Naive thymus-derived CD4-positive, alpha-beta T cell (primary cell): ENCODE results near the gene PET100. TPM values are rescaled to one million over a fixed set of nuclear protein-coding genes. Genes with fewer than 3 reads are reported as not detected.

Experiments
- ATAC-seq: fragments of 150-1000 bp; cut with Tn5 transposase; 2 replicates; pipeline ENCODE4 v1.10.0; 2021; ENCODE audit warnings: mild to moderate bottlenecking, moderate library complexity
- CTCF ChIA-PET: fragments of 350-600 bp; sonication (Branson Sonifier 250); formaldehyde crosslinking; loops from one replicate; lab custom pipeline; 2021; ENCODE audit warnings: antibody characterized with exemption; lab: Charles Lee
- POLR2A ChIA-PET: fragments of 350-600 bp; sonication (Branson Sonifier 250); formaldehyde crosslinking; loops from one replicate; lab custom pipeline; 2021; ENCODE audit warnings: antibody characterized with exemption, inconsistent platforms; lab: Charles Lee
- DNase-seq, 9 donors: peaks; one replicate each; pipeline versions ENCODE4 v3.0.0 to v3.0.0-alpha.2; 2020 to 2022; ENCODE audit warnings: mixed read lengths in 1 of 9
- H3K27ac ChIP-seq: one replicate; pipeline ENCODE4 v1.7.0; 2013; ENCODE audit warnings: mild to moderate bottlenecking, low read depth, low read length, moderate library complexity
- H3K27me3 ChIP-seq, 2 donors: one replicate each; pipeline ENCODE4 v1.7.0; 2013; ENCODE audit warnings: low read length in 2 of 2, mild to moderate bottlenecking in 2 of 2, moderate library complexity in 2 of 2; ENCODE audit not compliant: control insufficient read depth in 2 of 2, insufficient read depth in 2 of 2
- H3K36me3 ChIP-seq, 3 experiments: 1 replicate in 2 of 3; 2 replicates in 1 of 3; pipeline ENCODE4 v1.7.0; 2013; ENCODE audit warnings: low read length in 3 of 3, mild to moderate bottlenecking in 3 of 3, moderate library complexity in 1 of 3; ENCODE audit not compliant: insufficient read depth in 3 of 3, control insufficient read depth in 2 of 3
- H3K4me1 ChIP-seq, 2 donors: one replicate each; pipeline ENCODE4 v1.7.0; 2013; ENCODE audit warnings: low read length in 2 of 2, mild to moderate bottlenecking in 2 of 2, moderate library complexity in 1 of 2; ENCODE audit not compliant: control insufficient read depth in 2 of 2, insufficient read depth in 2 of 2
- H3K4me3 ChIP-seq: 2 replicates; pipeline ENCODE4 v1.7.0; 2013; ENCODE audit warnings: mild to moderate bottlenecking, low read length
- H3K9me3 ChIP-seq, 3 experiments: 1 replicate in 2 of 3; 2 replicates in 1 of 3; pipeline ENCODE4 v1.7.0; 2013; ENCODE audit warnings: low read length in 3 of 3; ENCODE audit not compliant: control insufficient read depth in 2 of 3
- H3K27ac Mint-ChIP-seq, 9 donors: one replicate each; pipeline ENCODE4 v1.8.0; 2020 to 2022; ENCODE audit warnings: mixed read lengths in 9 of 9, mild to moderate bottlenecking in 8 of 9, moderate library complexity in 5 of 9, inconsistent platforms in 2 of 9
- H3K27me3 Mint-ChIP-seq, 5 donors: one replicate each; pipeline ENCODE4 v1.8.0; 2021 to 2022; ENCODE audit warnings: mixed read lengths in 5 of 5, mild to moderate bottlenecking in 1 of 5
- H3K36me3 Mint-ChIP-seq, 5 donors: one replicate each; pipeline ENCODE4 v1.8.0; 2020 to 2022; ENCODE audit warnings: mixed read lengths in 5 of 5, mild to moderate bottlenecking in 3 of 5, inconsistent platforms in 1 of 5
- H3K4me1 Mint-ChIP-seq, 7 donors: one replicate each; pipeline ENCODE4 v1.8.0; 2020 to 2022; ENCODE audit warnings: mixed read lengths in 7 of 7, mild to moderate bottlenecking in 3 of 7, inconsistent platforms in 1 of 7
- H3K4me3 Mint-ChIP-seq, 10 donors: one replicate each; pipeline ENCODE4 v1.8.0; 2020 to 2022; ENCODE audit warnings: mild to moderate bottlenecking in 10 of 10, mixed read lengths in 10 of 10, moderate library complexity in 6 of 10, inconsistent platforms in 2 of 10
- H3K9me3 Mint-ChIP-seq, 11 donors: one replicate each; pipeline ENCODE4 v1.8.0; 2020 to 2022; ENCODE audit warnings: mixed read lengths in 11 of 11, mild to moderate bottlenecking in 4 of 11, inconsistent platforms in 1 of 11, moderate library complexity in 1 of 11
- intact Hi-C, 2 donors: fragments of 100-400 bp; cut with micrococcal nuclease; formaldehyde crosslinking; loops; one replicate each; pipeline ENCODE4 v1.15.1; 2023
- polyA plus RNA-seq, 2 donors: library from polyadenylated mRNA; unstranded; fragments of 300-500 nt; fragmentation: Illumina TruSeq; gene quantifications; one replicate each; pipeline ENCODE4 v1.2.3, GENCODE V29; 2021
- total RNA-seq, 6 experiments: library from RNA in 5 of 6; stranded (reverse) in 5 of 6; gene quantifications; 1 replicate in 5 of 6; 2 replicates in 1 of 6; pipeline ENCODE4 v1.2.3 and lab custom pipeline; 2021 to 2026

Gene PET100
- total and polyA plus RNA-seq, 7 experiments from 2014 or later: 112 to 274 (median 127) TPM

GRCh38 chr19:7632340-7633203 lies 3.0 kb downstream of the PET100 start:
- Histone ChIP-seq H3K27me3 (no peaks in the 10 kb centered on the region), H3K4me1 (peaks cover 31 to 33% of the 10 kb centered on the region in 2 donors), H3K27ac (no peak overlapping the region), H3K9me3 (no peaks in the 10 kb centered on the region), H3K36me3 (peaks cover 0 to 22% (median 0%) of the 10 kb centered on the region in 3 experiments), H3K4me3 (no peak overlapping the region)
- peak overlapping the region in 1 of 10 donors; percentile 63 for H3K4me3 Mint-ChIP-seq
- ChIA-PET POLR2A (interaction anchor here (1.0 kb wide), 1 partner anchor 10 kb away, joined by 5 read pairs; no protein-coding TSS in a partner anchor), CTCF (no interaction called here)
- no peaks in the 10 kb centered on the region for H3K27me3 Mint-ChIP-seq
- ATAC-seq (no peak), DNase-seq (no peak)
- H3K27ac Mint-ChIP-seq: no peak overlapping the region
- peaks cover 0 to 3% (median 0%) of the 10 kb centered on the region in 11 donors for H3K9me3 Mint-ChIP-seq
- peaks cover 32 to 68% (median 46%) of the 10 kb centered on the region in 7 donors for H3K4me1 Mint-ChIP-seq
- H3K36me3 Mint-ChIP-seq: peaks cover 0 to 10% (median 5%) of the 10 kb centered on the region in 5 donors
- intact Hi-C loops: no loop called here

- intact Hi-C loops: no loop called here
- peaks cover 25 to 66% (median 42%) of the 10 kb centered on the region in 7 donors for H3K4me1 Mint-ChIP-seq
Measured at GRCh38 chr19:7633698-7634097, 4.1 kb downstream of the PET100 start, which contains the start of gene PCP2. TSS of gene PCP2 (minus strand) at chr19:7633719. CDS start at chr19:7633457, 262 bp downstream.

DNA sequence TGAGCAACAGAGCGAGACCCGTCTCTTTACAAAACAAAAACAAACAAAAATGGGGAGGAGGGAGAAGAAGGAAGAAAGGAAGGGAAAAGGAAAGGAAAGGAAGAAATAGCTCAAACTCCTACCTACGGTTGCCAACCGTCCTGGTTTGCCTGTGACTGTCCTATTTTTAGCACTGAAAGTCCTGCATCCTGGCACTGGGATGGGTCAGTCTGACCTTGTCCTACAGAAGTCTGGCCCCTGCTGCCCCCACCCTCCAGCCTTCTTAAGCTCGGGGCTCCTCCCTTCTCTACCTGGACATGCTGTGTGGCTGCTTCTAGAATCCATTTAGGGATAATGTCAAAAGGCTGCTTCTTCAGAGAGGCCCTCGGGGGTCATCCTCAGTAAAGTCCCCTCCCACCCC lies 6.1 kb downstream of the PET100 start:
- DNase-seq (no peak), ATAC-seq (no peak)
- Histone ChIP-seq H3K27ac (no peak overlapping the region), H3K27me3 (no peaks in the 10 kb centered on the region), H3K4me3 (no peak overlapping the region), H3K9me3 (no peaks in the 10 kb centered on the region), H3K36me3 (peaks cover 0 to 28% (median 0%) of the 10 kb centered on the region in 3 experiments), H3K4me1 (peaks cover 13 to 22% of the 10 kb centered on the region in 2 donors)
- no peaks in the 10 kb centered on the region for H3K27me3 Mint-ChIP-seq
- H3K27ac Mint-ChIP-seq: peak overlapping the region in 8 of 9 donors; percentile 41 to 89 (median 78)
- H3K36me3 Mint-ChIP-seq: peaks cover 0 to 13% (median 8%) of the 10 kb centered on the region in 5 donors
- intact Hi-C loops: loop anchor here in 1 of 2 donors (1.0 kb wide), 1 partner anchor 194 kb away; no protein-coding TSS in a partner anchor
- ChIA-PET CTCF (interaction anchor here (1.0 to 1.4 kb wide), 3 partner anchors 16 to 67 kb away, joined by 3 to 5 read pairs (median 4); partner anchors contain the start of gene TRAPPC5), POLR2A (interaction anchor here (0.9 to 1.6 kb wide), 3 partner anchors 10 to 34 kb away, joined by 3 to 4 read pairs (median 3); no protein-coding TSS in a partner anchor)
- peaks cover 0 to 5% (median 0%) of the 10 kb centered on the region in 11 donors for H3K9me3 Mint-ChIP-seq
- H3K4me3 Mint-ChIP-seq: peak overlapping the region; percentile 51 to 87 (median 80)
- peaks cover 15 to 58% (median 36%) of the 10 kb centered on the region in 7 donors for H3K4me1 Mint-ChIP-seq

More at GRCh38 chr19:7633698-7634097, 4.1 kb downstream of the PET100 start, which contains the start of gene PCP2:
- Histone ChIP-seq H3K9me3 (no peaks in the 10 kb centered on the region), H3K27ac (no peak within 1 kb of the TSS), H3K36me3 (peaks cover 0 to 19% (median 0%) of the 10 kb centered on the region in 3 experiments), H3K4me3 (no peak within 1 kb of the TSS), H3K4me1 (peaks cover 22 to 29% of the 10 kb centered on the region in 2 donors), H3K27me3 (no peaks in the 10 kb centered on the region)
- no peak for DNase-seq
- Mint-ChIP-seq H3K27ac (peak within 1 kb of the TSS in 3 of 9 donors; percentile 59 to 76 (median 67)), H3K4me3 (peak within 1 kb of the TSS in 4 of 10 donors; percentile 7 to 75 (median 37)), H3K9me3 (peaks cover 0 to 3% (median 0%) of the 10 kb centered on the region in 11 donors), H3K27me3 (no peaks in the 10 kb centered on the region), H3K36me3 (peaks cover 0 to 10% (median 5%) of the 10 kb centered on the region in 5 donors)
- CTCF ChIA-PET: no interaction called here
- POLR2A ChIA-PET: interaction anchor here (0.5 kb wide), 1 partner anchor 103 kb away, joined by 6 read pairs; no protein-coding TSS in a partner anchor
- ATAC-seq: no peak

DNA sequence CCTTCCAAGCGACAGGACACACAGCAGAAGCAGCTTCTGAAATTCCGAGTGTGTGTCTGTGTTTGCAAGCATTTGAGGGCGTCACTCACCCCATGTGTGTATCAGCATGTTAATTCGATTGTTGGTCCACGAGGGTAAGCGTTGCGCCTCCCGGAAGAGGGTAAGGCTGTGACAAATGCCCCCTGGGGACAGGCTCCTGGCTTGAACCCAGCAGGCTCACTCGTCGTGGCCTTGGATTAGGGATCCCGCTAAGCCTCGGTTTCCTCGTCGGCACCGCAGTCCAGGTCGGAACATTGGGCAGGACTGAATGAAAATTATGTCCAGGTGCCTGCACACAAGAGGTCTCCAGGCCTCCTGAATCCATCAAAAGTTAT lies 6.7 kb downstream of the PET100 start:
- H3K4me3 Mint-ChIP-seq: peak overlapping the region; percentile 75 to 89 (median 82)
- ATAC-seq (no peak), DNase-seq (no peak)
- H3K36me3 Mint-ChIP-seq: peaks cover 0 to 13% (median 8%) of the 10 kb centered on the region in 5 donors
- Histone ChIP-seq H3K4me1 (peaks cover 10 to 20% of the 10 kb centered on the region in 2 donors), H3K36me3 (peaks cover 0 to 35% (median 0%) of the 10 kb centered on the region in 3 experiments), H3K9me3 (no peaks in the 10 kb centered on the region), H3K4me3 (peak overlapping the region; percentile 81), H3K27ac (peak overlapping the region; percentile 89), H3K27me3 (no peaks in the 10 kb centered on the region)
- H3K9me3 Mint-ChIP-seq: peaks cover 0 to 5% (median 0%) of the 10 kb centered on the region in 11 donors
- intact Hi-C loops: loop anchor here in 1 of 2 donors (1.0 kb wide), 1 partner anchor 193 kb away; no protein-coding TSS in a partner anchor
- no peaks in the 10 kb centered on the region for H3K27me3 Mint-ChIP-seq
- POLR2A ChIA-PET: interaction anchor here (0.9 to 1.6 kb wide), 2 partner anchors 9 to 11 kb away, joined by 3 to 4 read pairs; no protein-coding TSS in a partner anchor
- CTCF ChIA-PET: interaction anchor here (1.4 kb wide), 1 partner anchor 44 kb away, joined by 5 read pairs; the partner anchor contains the start of gene TRAPPC5
- H3K27ac Mint-ChIP-seq: peak overlapping the region in 8 of 9 donors; percentile 80 to 92 (median 86)
- peaks cover 15 to 53% (median 31%) of the 10 kb centered on the region in 7 donors for H3K4me1 Mint-ChIP-seq

- ChIA-PET CTCF (interaction anchor here (1.5 kb wide), 1 partner anchor 44 kb away, joined by 7 read pairs; the partner anchor contains the start of gene TRAPPC5), POLR2A (interaction anchor here (1.3 to 2.9 kb wide), 3 partner anchors 7 to 12 kb away, joined by 4 to 15 read pairs (median 8); partner anchors contain the start of genes PET100 and XAB2)
Measured at GRCh38 chr19:7636691-7637373, 7.2 kb downstream of the PET100 start, which contains the start of gene STXBP2. TSS of gene STXBP2 (plus strand) at chr19:7637110. CDS start at chr19:7637150, 40 bp downstream.

More at GRCh38 chr19:7636691-7637373, 7.2 kb downstream of the PET100 start, which contains the start of gene STXBP2:
- Histone ChIP-seq H3K4me3 (peak within 1 kb of the TSS; percentile 81), H3K27me3 (no peaks in the 10 kb centered on the region), H3K27ac (peak within 1 kb of the TSS; percentile 89), H3K4me1 (peaks cover 10 to 20% of the 10 kb centered on the region in 2 donors), H3K9me3 (no peaks in the 10 kb centered on the region), H3K36me3 (peaks cover 0 to 34% (median 0%) of the 10 kb centered on the region in 3 experiments)
- peaks cover 0 to 5% (median 0%) of the 10 kb centered on the region in 11 donors for H3K9me3 Mint-ChIP-seq
- peak within 1 kb of the TSS; percentile 75 to 89 (median 82) for H3K4me3 Mint-ChIP-seq
- DNase-seq: peak; percentile 87 to 95 (median 93)
- intact Hi-C loops: loop anchor here (1.0 kb wide), 3 partner anchors 8 to 192 kb away; partner anchors contain the start of genes PET100 (in 2 of the 2) and XAB2 (in 2 of the 2)
- H3K27ac Mint-ChIP-seq: peak within 1 kb of the TSS; percentile 80 to 92 (median 88)
- H3K36me3 Mint-ChIP-seq: peaks cover 0 to 13% (median 8%) of the 10 kb centered on the region in 5 donors
- peak; percentile 98 for ATAC-seq
- peaks cover 15 to 49% (median 31%) of the 10 kb centered on the region in 7 donors for H3K4me1 Mint-ChIP-seq
- H3K27me3 Mint-ChIP-seq: no peaks in the 10 kb centered on the region
